Fibroblast of lung (primary cell): ENCODE results near the gene GRID1. TPM values are rescaled to one million over a fixed set of nuclear protein-coding genes. Genes with fewer than 3 reads are reported as not detected.

ENCODE experiments used
- DNase-seq, 2 donors: peaks; one replicate each; pipeline versions ENCODE4 v3.0.0 to v3.0.0-alpha.2; 2010; ENCODE audit warnings: low read depth in 2 of 2
- H2AFZ ChIP-seq: 2 replicates; pipeline ENCODE4 v1.5.1; 2012; ENCODE audit warnings: low read length, control low read depth, inconsistent platforms
- H3K27ac ChIP-seq: 2 replicates; pipeline ENCODE4 v1.5.1; 2011; ENCODE audit warnings: low read length, control low read depth; ENCODE audit not compliant: insufficient read depth
- H3K27me3 ChIP-seq: 2 replicates; pipeline ENCODE4 v1.5.1; 2011; ENCODE audit warnings: mild to moderate bottlenecking, low read length; ENCODE audit not compliant: control insufficient read depth, insufficient read depth
- H3K36me3 ChIP-seq: 2 replicates; pipeline ENCODE4 v1.5.1; 2011; ENCODE audit warnings: low read length; ENCODE audit not compliant: control insufficient read depth, insufficient read depth
- H3K4me1 ChIP-seq: 2 replicates; pipeline ENCODE4 v1.5.1; 2011; ENCODE audit warnings: low read length; ENCODE audit not compliant: control insufficient read depth, insufficient read depth; ENCODE audit errors: extremely low read depth
- H3K4me2 ChIP-seq: 2 replicates; pipeline ENCODE4 v1.5.1; 2011; ENCODE audit warnings: low read length, control low read depth; ENCODE audit not compliant: insufficient read depth; ENCODE audit errors: extremely low read depth
- H3K4me3 ChIP-seq, 4 experiments: fragments of 200-600 bp in 1 of 4; sonication (generic) in 1 of 4; replicated peaks in 1 of 4; 2 replicates each; pipeline ENCODE4 v1.5.1; 2011 to 2016; ENCODE audit warnings: low read length in 4 of 4, low read depth in 3 of 4, mild to moderate bottlenecking in 3 of 4, control low read depth in 2 of 4, inconsistent platforms in 1 of 4, mixed read lengths in 1 of 4; ENCODE audit not compliant: insufficient read depth in 1 of 4; ENCODE audit errors: control extremely low read depth in 1 of 4
- H3K79me2 ChIP-seq: 2 replicates; pipeline ENCODE4 v1.5.1; 2012; ENCODE audit warnings: mild to moderate bottlenecking, low read length, inconsistent platforms; ENCODE audit not compliant: control insufficient read depth, insufficient read depth
- H3K9ac ChIP-seq: 2 replicates; pipeline ENCODE4 v1.5.1; 2011; ENCODE audit warnings: mild to moderate bottlenecking, low read length, control low read depth; ENCODE audit not compliant: insufficient read depth
- H3K9me3 ChIP-seq: 2 replicates; pipeline ENCODE4 v1.5.1; 2012; ENCODE audit warnings: low read depth, low read length; ENCODE audit not compliant: control insufficient read depth, insufficient read depth
- H4K20me1 ChIP-seq: 2 replicates; pipeline ENCODE4 v1.5.1; 2011; ENCODE audit warnings: low read length; ENCODE audit not compliant: control insufficient read depth, insufficient read depth; ENCODE audit errors: extremely low read depth
- EZH2 ChIP-seq: IDR thresholded peaks from 2 replicates; pipeline ENCODE4 v1.5.1; 2012; ENCODE audit warnings: low read length, control low read depth, mild to moderate bottlenecking; ENCODE audit errors: missing control alignments
- polyA plus RNA-seq, 2 donors: library from polyadenylated mRNA; depleted of rRNA in 1 of 2; stranded (reverse) in 1 of 2; unstranded in 1 of 2; fragments of >200 nt; gene quantifications; 2 replicates each; pipeline ENCODE4 v1.2.1, GENCODE V29; 2011 to 2012; ENCODE audit warnings: missing spikeins in 1 of 2
- total RNA-seq: library from RNA; depleted of rRNA; stranded (reverse); fragments of >200 nt; gene quantifications from 2 replicates; pipeline ENCODE4 v1.2.1, GENCODE V29; 2014
- TF ChIP-seq, protein P1 (sequence below), 2 donors: IDR thresholded peaks in 1 of 2; conservative IDR thresholded peaks in 1 of 2; 1 replicate in 1 of 2; 2 replicates in 1 of 2; pipeline ENCODE4 v1.5.1; 2011 to 2012; ENCODE audit warnings: low read length in 2 of 2, control low read depth in 1 of 2, inconsistent platforms in 1 of 2, low read depth in 1 of 2, mild to moderate bottlenecking in 1 of 2

The GRID1 gene
- total and polyA plus RNA-seq, 2 donors (not counting 1 experiment from before 2014, with no cell fraction given) = 0.03 to 0.33 TPM

DNA sequence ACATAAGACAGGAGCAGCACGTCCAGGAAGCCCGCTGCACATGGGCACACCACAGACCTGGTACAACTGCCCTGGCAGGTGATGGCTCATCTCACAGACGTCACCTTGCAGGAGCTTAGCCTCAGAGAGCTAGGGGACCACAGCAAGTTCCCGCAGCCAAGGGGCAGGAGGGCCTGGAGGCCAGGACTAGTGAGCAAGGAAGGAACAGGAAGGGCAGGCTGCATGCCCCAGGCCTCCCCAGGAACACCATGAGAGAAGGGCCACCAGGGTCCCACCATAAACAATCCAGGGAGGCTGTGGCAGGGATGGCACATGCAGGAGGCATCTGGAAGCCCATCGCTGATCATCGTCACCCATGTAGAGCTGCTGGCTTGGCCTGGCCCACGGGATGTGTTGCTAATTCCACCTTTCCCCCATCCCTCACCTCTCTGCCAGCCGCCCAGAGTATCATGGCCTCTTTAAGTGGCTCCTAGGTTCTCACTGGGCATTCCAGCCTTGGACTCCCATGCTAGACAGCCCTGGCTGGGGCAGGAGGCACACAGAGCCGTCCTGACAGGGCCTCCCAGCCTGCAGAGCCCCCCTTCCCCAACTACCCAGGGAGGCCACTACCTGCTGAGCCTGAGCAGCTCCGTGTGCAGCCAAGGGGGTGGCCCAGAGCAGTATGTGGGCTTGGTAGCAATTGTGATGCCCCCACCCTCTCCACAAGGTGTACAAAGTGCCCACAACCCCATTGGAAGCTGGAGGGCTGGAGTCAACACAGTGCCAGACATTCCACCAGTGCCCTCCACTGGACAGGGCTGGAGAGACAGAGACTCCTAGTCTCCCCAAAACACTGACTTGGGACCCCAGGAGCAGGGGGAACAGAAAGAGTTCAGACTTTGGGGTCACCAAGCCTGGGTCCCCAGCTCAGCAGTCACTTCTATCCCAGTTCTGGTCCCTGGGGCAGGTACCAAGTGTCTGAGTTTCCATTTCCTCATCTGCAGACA lies 35.5 kb downstream of the GRID1 start:
- H3K4me3 ChIP-seq = no peak overlapping the region
- no peaks in the 10 kb centered on the region for H3K79me2 ChIP-seq
- H3K27ac ChIP-seq = no peak overlapping the region
- no peaks in the 10 kb centered on the region for H4K20me1 ChIP-seq
- H3K9ac ChIP-seq = no peak overlapping the region
- H3K36me3 ChIP-seq = no peaks in the 10 kb centered on the region
- no peak overlapping the region for H2AFZ ChIP-seq
- H3K27me3 ChIP-seq = no peaks in the 10 kb centered on the region
- H3K4me1 ChIP-seq = no peaks in the 10 kb centered on the region
- H3K4me2 ChIP-seq = no peak overlapping the region
- no peak for DNase-seq
- TF ChIP-seq, protein P1, sequence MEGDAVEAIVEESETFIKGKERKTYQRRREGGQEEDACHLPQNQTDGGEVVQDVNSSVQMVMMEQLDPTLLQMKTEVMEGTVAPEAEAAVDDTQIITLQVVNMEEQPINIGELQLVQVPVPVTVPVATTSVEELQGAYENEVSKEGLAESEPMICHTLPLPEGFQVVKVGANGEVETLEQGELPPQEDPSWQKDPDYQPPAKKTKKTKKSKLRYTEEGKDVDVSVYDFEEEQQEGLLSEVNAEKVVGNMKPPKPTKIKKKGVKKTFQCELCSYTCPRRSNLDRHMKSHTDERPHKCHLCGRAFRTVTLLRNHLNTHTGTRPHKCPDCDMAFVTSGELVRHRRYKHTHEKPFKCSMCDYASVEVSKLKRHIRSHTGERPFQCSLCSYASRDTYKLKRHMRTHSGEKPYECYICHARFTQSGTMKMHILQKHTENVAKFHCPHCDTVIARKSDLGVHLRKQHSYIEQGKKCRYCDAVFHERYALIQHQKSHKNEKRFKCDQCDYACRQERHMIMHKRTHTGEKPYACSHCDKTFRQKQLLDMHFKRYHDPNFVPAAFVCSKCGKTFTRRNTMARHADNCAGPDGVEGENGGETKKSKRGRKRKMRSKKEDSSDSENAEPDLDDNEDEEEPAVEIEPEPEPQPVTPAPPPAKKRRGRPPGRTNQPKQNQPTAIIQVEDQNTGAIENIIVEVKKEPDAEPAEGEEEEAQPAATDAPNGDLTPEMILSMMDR (conservative IDR thresholded peaks at IDR 0.05 in 1 of 2, IDR thresholded peaks at IDR 0.05 in 1 of 2; ENCODE audit: low read depth in 1 of 2, low read length in 2 of 2) = no peak
- no peak for TF ChIP-seq EZH2
- H3K9me3 ChIP-seq = no peaks in the 10 kb centered on the region

DNA sequence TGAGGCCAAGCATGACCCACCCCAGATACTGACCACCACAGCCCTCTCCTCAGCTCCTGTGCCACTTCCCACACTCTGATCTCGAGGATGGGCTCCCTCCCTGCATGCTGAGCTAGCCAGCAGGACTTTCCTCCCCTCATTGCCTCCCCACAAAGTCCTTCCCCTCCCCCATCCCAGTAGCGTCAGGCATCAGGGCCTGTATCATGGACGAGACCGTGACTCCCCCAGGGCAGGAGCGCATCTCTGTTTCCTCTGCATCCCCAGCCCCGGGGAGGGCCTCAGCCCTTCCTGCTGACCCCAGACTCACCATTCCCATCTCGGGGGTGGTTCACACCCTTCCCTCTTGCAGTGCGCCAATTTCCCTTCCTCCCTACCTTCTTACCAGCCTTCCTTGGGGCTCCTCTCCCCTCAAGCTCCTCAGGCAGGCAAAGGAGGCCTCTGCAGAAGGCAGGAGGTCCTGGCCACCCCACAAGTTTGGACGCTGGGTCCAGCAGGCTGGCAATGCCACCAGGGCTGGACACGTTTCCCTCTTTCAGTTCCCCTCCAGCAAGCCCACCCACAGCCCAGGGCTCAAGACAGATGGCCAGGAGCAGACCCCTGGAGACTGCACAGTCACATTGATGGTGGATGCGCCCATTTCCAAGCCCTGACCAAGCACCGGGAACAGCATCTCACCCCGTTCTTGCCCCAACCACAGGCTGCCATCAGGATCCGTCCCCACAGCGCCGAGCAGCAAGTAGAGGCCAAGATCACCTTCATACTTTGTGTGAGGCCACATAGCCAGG lies 36.5 kb downstream of the GRID1 start:
- Histone ChIP-seq H3K27ac (no peak overlapping the region), H2AFZ (no peak overlapping the region), H3K9me3 (no peaks in the 10 kb centered on the region), H3K4me3 (no peak overlapping the region), H3K4me2 (no peak overlapping the region), H4K20me1 (no peaks in the 10 kb centered on the region), H3K27me3 (no peaks in the 10 kb centered on the region), H3K79me2 (no peaks in the 10 kb centered on the region), H3K9ac (no peak overlapping the region), H3K4me1 (no peaks in the 10 kb centered on the region), H3K36me3 (no peaks in the 10 kb centered on the region)
- no peak for DNase-seq
- TF ChIP-seq, protein P1 (conservative IDR thresholded peaks at IDR 0.05 in 1 of 2, IDR thresholded peaks at IDR 0.05 in 1 of 2; ENCODE audit: low read depth in 1 of 2, low read length in 2 of 2) = no peak
- TF ChIP-seq EZH2 = no peak

DNA sequence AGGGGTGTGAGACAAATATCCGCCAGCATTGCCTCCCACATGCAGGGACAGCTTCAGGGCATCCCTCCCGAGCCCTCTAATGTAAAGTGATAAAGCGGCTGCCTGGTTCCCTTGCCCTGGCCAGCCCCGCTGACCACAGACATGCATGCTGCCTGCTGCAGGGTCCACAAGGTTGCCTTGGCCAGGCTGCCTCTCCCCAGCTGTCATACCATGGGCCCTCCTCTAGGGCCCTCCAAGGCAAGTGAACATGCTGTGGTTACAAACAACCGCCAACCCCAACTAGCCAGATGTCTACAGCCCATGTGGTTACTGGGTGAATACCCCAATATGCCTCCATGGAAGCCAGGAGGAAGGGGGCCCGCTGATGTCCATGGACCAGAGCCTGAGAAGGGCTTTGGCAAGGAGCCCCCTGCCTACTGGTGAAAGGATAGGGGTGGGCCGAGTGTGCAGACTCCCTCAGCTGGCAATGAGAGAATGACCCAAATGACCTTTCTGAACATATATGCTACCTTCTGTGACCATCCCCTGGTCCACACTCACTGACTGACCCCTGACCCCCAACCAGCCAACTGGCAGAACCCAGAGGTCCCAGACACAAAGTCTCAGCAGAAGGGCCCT lies 37.4 kb downstream of the GRID1 start:
- Histone ChIP-seq H3K36me3 (no peaks in the 10 kb centered on the region), H3K27me3 (no peaks in the 10 kb centered on the region), H3K4me2 (no peak overlapping the region), H3K27ac (no peak overlapping the region), H3K4me1 (no peaks in the 10 kb centered on the region), H3K79me2 (no peaks in the 10 kb centered on the region), H3K4me3 (no peak overlapping the region), H3K9me3 (no peaks in the 10 kb centered on the region), H2AFZ (no peak overlapping the region), H3K9ac (no peak overlapping the region), H4K20me1 (no peaks in the 10 kb centered on the region)
- DNase-seq = no peak
- no peak for TF ChIP-seq EZH2
- TF ChIP-seq, protein P1 (conservative IDR thresholded peaks at IDR 0.05 in 1 of 2, IDR thresholded peaks at IDR 0.05 in 1 of 2; ENCODE audit: low read depth in 1 of 2, low read length in 2 of 2) = no peak
